Fibroblast of peridontal ligament (primary cell): ENCODE results near the gene ITFG2.

Experiments
- DNase-seq: peaks from one replicate; pipeline ENCODE4 v3.0.0-alpha.2; 2010; ENCODE audit errors: extremely low read depth

ITFG2 gene

DNA sequence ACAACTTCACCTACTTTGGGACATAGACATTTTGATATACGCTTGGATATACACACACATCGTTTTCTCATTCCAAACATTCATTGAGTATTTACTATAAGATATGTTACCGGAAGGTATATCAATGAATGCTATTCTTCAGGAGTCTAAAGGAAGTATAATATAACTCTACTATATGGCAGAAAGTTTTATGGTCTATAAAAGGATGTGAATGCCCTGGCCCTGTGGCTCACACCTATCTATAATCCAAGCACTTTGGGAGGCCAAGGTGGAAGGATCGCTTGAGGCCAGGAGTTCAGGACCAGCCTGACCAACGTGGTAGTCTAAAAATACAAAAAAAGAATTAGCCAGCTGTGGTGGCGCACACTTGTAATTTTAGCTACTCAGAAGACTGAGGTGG, 16.8 kb downstream of the ITFG2 start:
- no peak for DNase-seq

DNA sequence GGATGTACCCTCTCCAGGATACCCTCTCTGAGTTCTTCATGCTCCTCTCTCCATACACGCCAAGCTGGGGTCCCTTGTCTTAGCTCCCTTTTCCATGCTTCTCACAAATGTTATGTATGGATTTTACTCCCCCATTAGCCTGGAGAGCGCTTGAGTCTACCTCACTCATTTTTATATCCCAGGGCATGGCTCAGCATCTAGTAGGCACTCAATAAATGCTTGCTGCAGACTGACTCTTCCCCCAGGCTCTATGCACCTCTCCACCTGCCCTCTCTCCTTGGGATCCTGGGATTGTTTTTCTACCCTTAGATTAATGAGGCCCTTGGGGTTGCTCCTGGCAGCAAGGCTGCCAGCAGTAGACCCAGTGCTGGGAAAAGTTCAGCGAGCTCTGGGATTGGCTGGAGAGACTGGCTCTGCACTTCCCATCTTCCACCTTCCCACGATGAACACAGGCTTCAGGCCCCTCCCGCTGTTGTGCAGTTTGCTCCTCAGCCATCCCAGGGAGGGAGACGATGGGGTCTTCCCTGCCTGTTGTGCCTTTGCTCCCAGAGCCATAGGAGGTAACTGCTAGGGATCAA, 20.2 kb downstream of the ITFG2 start:
- no peak for DNase-seq

DNA sequence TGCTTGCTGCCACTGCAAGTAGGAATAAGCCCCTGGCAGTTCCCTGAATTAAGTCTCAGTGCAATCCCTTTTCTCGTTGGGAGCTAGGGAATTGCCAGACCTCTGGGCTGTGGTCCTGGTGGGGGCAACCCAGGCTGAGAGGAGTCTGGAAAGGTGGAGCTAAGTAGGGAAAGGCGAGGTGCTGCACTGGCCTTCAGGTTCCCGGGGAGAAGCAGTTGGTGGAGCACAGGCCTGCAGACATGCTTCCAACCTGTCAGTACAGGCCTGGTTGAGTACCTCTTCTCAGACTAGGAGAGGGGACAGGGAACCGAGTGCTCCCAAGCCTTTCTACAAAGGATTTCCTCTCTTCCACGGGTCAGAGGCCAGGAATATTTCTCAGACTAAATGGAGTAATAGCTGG, 20.9 kb downstream of the ITFG2 start:
- DNase-seq, result no peak

DNA sequence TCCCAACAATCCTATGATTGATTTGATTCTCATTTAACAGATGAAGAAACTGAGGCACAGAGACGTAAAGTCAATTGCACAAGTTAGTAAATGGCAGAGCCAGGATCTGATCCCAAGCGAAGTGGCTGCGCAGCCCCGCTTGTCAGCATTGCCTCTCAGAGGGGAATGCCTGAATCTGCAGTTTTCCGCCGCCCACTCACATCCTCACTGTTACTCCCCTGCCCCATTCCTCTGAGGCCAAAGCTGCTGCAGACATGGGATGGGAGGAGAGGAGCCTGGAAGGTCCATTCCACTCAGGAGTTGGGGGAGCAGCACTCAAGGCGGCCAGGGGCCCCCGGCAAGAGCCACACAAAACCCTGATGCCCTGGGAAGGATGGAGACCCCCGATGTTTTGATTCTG, 21.3 kb downstream of the ITFG2 start:
- DNase-seq, result no peak

DNA sequence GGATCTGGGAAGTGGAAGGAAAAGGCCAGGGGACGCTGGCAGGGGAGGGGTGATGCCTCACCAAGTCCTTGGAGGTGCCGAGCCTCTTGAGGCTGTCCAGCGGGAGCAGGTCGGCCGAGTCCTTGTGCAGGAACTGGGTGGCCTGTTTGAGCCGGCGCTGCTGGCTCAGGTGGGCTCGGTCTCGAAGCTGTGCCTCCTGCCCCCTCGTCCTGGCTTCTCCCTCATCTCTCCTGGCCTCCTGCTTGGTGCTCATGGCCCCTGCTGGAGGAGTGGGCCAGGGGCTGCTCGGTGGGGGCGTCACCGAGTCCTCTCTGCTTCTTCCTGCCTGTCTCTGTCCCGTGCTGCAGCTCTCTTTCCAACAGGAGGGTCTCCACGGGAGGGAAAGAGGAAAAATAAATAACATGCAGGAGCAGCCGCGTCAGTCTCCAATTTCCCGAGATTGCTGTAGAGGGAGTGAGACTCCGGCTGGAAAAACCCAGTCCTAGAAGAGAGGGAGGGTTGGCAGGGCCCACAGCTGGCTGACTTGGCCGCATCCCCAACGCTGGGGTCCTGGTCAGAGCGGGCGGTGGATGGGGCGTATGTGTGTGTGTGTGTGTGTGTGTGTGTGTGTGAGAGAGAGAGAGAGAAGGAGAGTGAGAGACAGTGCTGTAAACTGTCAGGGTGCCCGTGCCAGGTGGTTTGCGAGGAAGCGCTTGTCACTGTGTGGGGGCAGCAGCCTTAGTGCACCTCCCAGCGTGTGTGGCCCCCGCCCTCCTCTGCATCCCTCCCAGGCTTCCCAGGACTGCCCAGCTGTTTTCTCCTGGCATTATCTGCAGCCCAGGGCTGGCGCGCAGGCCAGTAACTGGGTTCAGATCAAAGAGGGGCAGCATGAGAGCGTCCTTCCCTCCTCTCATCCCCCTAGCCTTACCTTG, 22.4 kb downstream of the ITFG2 start, which contains the start of gene NRIP2:
TSS of gene NRIP2 (minus strand) at position 455 of the 911 bp plus-strand sequence. CDS start at position 403, 52 bp downstream.
- peak; percentile 68 for DNase-seq

DNA sequence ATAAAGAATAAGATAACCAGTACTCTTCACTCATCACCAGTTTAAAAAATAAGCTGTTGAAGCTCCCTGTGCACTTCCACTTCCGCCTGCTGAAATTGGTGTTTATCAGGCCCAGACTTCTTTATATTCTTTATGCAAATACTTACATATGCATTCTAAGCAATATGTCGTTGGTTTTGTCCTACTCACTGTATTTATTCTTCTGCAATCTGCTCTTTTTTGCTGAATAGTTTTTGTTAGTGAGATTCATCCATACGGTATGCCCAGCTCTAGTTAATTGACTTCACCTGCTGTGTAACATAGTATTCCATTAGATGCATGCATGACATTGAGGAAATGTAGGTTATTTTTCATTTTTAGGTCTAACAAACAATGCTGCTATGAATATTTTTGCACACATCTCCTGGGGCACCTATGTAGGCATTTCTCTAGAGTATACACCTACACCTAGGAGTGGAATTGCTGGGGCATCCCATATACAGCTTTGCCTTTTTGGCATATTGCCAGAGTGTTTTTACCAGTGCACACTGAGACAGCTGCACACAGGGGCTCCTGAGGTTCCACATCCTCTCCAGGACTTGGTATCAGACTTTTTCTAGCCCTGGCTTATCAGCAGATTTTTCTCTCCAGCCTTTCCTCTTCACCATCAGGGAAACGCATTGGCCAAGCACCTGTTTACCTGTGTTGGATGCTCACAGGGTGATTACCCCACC, 23.4 kb downstream of the ITFG2 start:
- no peak for DNase-seq

DNA sequence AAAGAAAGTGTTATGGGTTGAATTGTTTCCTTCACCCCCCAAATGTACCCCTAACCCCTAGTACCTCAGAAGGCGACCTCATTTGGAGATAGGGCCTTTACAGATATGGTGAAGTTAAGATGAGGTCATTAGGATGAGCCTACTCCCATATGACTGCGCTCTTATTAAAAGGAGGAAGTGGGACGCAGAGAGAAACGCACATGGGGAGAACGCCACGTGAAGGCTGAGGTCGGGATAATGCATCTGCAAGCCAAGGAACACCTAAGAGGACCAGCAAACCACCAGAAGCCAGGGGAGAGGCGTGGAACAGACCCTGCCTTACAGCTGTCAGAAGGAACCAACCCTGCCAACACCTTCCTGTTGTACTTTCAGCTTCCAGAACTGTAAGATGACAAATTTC, 24.1 kb downstream of the ITFG2 start:
- DNase-seq, result no peak

DNA sequence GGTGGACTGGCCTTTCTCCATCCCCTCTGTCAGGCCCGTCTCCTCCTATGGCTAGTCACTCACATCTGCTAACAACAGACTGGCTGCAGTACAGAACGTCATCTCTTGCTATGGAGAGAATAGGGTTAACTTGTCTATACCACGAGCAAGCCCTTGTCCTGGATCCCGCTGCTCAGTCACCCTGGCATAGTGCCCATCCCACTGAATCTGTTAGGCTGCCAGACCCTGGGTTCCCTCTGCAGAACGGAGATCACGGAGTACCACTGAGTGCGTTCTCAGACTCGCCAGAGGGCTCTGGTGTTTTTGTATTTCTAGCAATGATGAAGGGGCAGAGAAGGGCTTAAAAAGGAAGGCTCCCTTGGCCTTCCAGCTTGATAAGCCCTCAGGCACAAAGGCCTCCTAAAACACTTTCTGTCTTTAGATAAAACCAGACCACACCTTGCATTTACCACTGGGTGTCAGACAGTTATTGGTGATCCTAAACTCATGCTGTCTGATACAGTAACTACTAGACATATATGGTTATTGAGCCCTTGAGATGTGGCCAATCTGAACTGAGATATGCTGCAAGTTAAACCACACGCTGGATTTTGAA, 28.7 kb downstream of the ITFG2 start:
- DNase-seq, result no peak

DNA sequence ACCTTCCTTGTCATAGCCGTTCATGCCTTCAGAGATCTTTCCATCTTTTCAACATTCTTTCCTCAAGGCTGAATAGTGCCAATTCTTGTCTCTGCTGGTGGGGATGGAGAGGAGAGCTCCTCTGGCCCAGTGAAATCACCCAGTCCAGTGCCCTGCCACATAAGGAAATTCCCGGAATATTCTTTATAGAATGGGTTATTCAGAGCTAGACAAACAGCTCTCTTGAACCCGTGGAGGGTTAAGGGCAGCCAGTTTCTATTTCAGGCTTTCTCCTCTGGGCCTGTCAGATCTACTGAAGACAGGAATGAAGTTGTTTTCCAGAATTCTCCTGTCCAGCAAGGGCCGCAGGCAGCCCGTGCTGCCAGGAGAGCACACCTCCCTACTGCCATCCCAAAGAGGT, 30.5 kb downstream of the ITFG2 start:
- DNase-seq, result no peak

DNA sequence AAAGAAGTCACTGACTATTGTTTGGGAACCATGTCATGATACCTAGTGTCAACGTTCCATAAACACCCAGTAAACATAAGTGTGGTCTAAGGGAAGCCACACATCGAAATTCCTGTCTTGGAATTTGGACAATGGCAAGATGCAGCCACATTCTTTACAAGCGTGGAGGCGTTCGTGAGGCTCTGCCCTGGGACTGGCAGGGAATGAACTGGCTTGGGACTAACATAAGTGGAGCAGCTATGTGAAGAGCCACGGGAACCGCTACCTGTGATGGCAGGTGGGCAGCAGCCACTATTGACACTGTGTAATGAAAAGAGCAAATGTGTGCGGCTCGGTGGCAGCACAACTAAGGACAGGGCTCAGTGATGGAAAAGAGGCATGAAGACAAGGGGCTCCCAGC, 32.3 kb downstream of the ITFG2 start:
- DNase-seq, result no peak

DNA sequence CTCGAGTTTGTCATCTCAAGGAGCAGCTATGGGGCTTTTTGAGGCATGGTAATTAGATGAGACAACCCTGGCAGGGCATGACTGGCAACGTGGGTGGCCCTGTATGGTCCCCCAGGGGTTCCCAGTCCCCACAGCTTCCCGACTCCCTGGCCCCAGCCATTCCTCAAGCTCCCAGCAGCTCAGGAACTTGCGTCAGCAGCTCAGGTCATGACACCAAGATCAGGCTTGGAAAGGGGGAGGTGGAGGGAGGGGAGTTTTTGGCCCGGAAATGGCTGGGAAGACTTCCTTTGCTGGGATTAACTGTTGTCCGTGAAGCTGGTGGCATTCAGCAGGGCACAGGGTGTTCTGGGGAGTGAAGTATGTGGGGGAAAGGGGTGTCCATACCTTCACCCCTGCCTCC, 32.8 kb downstream of the ITFG2 start:
- DNase-seq, result peak; percentile 47

DNA sequence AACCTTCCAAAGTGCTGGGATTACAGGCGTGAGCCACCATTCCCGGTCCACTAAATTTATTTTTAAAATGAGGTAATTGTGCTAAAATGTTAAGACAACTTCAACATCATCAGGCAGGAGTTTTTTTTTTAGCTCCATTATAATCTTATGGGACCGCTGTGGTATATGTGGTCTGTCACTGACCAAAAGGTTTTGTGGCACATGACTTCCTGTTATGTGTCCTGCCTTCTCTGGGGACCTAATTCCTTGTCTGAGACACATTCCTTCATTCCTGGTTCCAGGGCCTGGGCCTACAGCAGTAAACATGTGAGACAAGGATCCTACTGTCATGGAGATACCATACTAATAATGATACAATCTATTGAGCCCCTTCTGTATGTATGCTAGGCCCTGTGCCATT, 39.5 kb downstream of the ITFG2 start:
- no peak for DNase-seq

DNA sequence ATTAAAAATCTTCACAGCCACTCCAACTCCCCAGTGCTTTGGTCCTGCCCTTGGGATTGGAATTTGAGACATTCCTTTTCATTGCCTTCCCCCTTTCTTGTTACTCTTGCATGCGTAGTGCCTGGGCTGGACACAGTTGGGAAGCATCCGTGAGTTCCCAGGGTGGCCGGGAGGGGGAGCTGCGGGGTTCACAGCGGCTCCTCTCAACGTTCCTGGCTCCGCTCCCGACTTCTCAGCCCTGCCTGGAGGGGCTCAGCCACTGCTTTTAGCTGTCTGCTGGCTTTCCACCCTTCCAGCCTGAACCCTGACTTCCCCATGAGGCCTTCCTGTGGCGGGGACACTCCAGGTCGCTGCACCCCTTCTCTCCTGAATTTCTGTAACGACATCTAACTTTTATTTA, 41.2 kb downstream of the ITFG2 start:
- DNase-seq, result peak; percentile 69

DNA sequence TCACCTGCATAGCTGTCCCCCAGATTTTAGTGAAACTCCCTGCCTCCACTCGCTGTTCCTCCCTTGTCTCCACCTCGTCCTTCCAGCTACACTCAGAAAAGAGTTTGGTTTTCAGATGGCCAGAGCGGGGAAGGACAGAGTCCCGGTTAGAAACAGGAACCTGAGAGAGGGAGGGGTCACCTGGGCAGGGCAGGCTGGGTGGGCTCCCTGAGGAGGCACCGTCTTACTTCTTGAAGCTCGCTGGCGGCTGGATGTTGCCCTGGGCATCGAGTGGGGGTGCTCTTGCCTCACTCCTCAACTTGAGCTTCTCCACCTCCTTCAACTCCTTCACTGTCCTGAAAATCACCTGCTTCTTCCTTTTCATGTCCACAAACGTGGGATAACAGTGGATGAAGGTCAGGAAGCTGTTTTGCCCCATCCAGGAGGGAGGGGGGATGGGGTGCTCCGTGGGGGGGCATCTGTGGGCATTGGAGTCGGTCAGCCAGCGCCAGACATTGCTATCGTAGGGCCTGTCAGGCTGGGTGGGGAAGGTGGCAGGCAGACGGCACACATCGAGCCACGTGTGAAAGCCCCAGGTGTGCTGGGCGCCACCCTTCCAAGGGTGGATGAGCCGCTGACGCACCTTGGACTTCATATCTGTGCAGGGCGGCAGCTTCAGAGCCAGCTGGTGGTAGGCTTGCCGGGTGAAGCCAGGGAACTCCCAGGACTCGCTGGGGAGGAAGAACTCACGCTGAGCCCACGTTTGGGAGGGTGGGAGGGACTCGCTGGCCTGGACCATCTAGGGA, 42.4 kb downstream of the ITFG2 start:
- no peak for DNase-seq

DNA sequence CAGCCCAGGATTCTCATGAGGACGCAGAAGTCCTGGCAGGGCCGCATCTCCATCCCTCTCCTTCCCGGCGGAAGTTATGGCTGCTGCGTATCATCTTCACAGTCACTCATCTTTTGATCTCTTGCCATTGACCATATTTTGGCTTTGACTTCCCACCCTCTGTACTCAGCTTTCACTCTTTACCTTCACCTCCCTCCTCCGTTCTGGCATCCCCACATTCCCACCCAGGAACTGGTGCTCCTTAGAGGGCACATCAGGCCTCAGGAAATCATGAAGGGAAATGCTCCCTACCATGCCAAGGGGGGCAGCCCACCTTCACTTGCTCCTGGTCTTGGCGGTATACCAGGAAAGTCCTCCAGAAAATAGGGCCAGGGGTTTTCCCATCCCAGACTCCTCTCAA, 43.1 kb downstream of the ITFG2 start:
- no peak for DNase-seq

DNA sequence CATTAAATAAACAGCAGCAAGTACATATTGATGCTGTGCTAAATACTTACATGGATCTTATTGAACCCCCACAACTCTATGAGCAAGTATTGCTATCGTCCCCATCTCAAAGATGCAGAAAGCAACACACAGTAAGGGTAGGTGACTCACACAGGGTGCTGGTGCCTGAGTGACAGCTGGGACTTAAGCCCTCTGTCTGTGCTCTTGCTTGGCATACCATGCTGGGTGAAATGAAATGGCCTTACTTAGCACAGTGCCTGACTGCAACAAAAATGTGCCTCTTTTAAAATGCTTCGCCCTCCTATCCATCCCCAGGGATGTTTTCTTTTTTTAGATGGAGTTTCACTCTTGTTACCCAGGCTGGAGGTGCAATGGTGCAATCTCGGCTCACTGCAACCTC, 43.6 kb downstream of the ITFG2 start:
- no peak for DNase-seq

DNA sequence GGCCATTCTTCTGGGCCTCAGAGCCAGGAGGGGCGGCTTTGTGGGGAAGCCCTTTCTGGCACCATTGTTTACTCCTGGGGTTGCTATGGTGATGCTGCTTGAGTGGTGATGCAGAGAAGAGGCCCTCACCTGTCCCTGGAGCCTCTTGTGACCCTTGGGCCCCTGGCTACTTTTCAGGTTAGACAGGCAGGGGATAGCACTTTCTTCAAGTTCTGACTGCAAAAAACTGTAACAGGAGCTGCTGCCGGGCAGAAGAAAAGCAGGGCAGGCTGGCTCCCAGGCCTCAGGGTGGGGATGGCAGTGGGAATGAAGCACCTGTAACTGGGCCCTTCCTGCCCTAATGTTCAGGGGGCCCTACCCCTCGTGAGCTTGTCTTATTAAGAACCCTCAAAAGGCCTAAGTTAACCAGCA, 44.6 kb downstream of the ITFG2 start, which contains the start of gene TEX52:
TSS of gene TEX52 (minus strand) at position 19 of the 411 bp plus-strand sequence. CDS start at position 6, 13 bp downstream.
- no peak for DNase-seq

DNA sequence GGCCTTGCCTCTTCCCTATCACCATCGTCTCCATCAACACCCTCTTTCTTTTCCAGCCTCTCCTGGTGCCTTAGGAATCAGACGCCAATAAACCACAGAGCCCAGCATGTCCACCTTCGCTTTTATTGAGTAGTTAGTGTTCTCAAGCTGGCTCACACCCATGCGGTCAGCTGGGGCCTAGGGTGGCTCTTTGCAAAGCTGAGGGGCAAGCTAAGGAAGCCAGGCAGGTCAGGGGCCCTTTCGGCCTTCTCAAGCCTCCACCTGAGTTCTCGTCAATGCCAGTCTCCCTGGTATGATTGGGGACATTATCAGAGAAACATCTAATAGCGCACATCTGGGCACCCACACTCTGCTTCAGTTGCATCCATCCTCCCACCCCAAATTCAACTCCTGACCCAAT, 45.1 kb downstream of the ITFG2 start:
- DNase-seq, result no peak

DNA sequence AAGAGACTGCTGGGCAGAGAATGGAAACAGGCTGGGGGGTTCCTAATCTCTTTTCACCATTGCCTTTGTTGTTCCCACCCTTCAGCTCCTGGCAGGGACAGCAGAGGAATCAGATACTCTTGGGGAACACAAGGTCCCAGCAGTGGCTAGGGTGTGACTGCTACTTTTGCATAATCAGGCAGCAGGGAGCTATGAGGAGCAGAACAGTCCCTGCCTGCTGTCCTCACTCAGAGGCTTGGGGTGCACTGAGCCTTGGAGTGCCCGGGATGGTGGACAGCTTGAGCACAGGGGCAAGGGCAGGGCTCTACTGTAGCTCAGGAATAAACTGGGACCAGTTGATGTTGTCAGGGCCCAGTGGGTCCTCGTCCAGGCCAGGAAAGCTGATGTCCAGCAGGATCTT, 45.9 kb downstream of the ITFG2 start:
- DNase-seq, result no peak

DNA sequence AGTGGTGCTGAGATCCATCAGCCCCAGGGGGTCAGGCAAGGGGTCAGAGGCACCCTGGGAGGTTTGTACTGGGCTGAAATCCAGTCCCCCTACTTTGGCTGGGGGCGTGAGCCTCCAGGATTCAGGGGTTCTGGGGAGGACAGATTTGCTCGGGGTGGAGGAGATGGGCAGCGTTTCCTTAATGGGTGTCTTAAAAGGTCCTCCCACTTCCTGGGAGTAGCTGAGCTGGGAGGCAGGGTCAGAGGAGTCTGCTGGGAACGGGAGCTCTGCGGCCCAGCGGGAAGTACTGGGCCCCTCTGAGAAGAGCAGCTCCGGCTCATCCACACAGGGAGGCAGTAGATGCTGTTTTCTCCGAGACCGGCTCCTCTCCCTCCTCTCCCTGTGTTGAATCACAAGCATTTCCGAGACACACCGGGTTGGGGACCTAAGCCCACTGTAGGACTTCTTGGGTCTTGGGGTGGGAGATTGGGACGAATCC, 46.5 kb downstream of the ITFG2 start:
- DNase-seq, result no peak

DNA sequence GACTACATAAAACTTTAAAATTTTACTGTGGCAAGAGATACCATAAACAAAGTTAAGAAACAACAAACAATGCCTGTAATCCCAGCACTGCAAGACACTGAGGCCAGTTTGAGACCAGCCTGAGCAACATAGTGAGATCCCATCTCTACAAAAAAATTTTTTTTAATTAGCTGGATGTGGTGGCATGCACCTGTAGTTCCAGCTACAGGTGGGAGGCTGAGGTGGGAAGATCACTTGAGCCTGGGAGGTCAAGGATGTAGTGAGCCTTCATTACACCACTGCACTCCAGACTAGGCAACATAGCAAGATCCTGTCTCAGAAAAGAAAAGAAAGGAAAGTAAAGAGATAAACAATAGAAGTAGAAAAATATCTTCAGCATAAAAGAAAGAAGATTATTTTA, 47.7 kb downstream of the ITFG2 start:
- no peak for DNase-seq
